Kidney (tissue), 14 donors: ENCODE measurements around the gene NPDC1. TPM values are rescaled to one million over a fixed set of nuclear protein-coding genes. Genes with fewer than 3 reads are reported as not detected.

ENCODE experiments used
- DNase-seq, 5 donors: peaks; one replicate each; pipeline ENCODE4 v3.0.0-alpha.2; 2013 to 2020
- FAIRE-seq: peaks from 2 replicates; lab custom pipeline; 2012; peaks lifted over from hg19 to GRCh38; lab: Jason Lieb, UNC
- H3K27ac ChIP-seq, 2 donors: one replicate each; pipeline ENCODE4 v1.7.0; 2013; ENCODE audit warnings: low read depth in 2 of 2, low read length in 2 of 2, inconsistent platforms in 1 of 2
- H3K27me3 ChIP-seq: one replicate; pipeline ENCODE4 v1.7.1; 2013; ENCODE audit warnings: low read length, inconsistent platforms; ENCODE audit not compliant: control insufficient read depth, insufficient read depth
- H3K36me3 ChIP-seq, 3 donors: one replicate each; pipeline versions ENCODE4 v1.7.0 to v1.7.1; 2013; ENCODE audit warnings: low read length in 3 of 3, control low read depth in 1 of 3, inconsistent platforms in 1 of 3; ENCODE audit not compliant: insufficient read depth in 3 of 3, control insufficient read depth in 2 of 3
- H3K4me1 ChIP-seq, 3 donors: one replicate each; pipeline versions ENCODE4 v1.7.0 to v1.7.1; 2013; ENCODE audit warnings: low read length in 3 of 3, inconsistent platforms in 1 of 3, low read depth in 1 of 3; ENCODE audit not compliant: control insufficient read depth in 2 of 3, insufficient read depth in 2 of 3
- H3K4me3 ChIP-seq, 3 donors: one replicate each; pipeline versions ENCODE4 v1.7.0 to v1.8.1; 2013; ENCODE audit warnings: low read length in 3 of 3, control low read depth in 1 of 3, inconsistent platforms in 1 of 3
- H3K9ac ChIP-seq, 3 donors: one replicate each; pipeline versions ENCODE4 v1.7.0 to v1.7.1; 2013; ENCODE audit warnings: low read length in 3 of 3, control low read depth in 1 of 3, inconsistent platforms in 1 of 3
- H3K9me3 ChIP-seq, 3 donors: one replicate each; pipeline versions ENCODE4 v1.7.0 to v1.7.1; 2013; ENCODE audit warnings: low read length in 3 of 3, control low read depth in 1 of 3, inconsistent platforms in 1 of 3; ENCODE audit not compliant: control insufficient read depth in 2 of 3, insufficient read depth in 1 of 3
- intact Hi-C: fragments of 100-400 bp; cut with DNase I; formaldehyde crosslinking; loops from one replicate; pipeline ENCODE4 v1.11.1; 2022
- polyA plus RNA-seq: library from polyadenylated mRNA; stranded (reverse); fragments of 350-450 nt; fragmentation: Illumina TruSeq; extraction: RNeasy Lipid Tissue Mini Kit (QIAGEN cat#74804); gene quantifications from one replicate; pipeline ENCODE4 v1.2.3, GENCODE V29; 2014; ENCODE audit warnings: low read depth, low replicate concordance; ENCODE audit not compliant: insufficient read depth
- total RNA-seq: library from RNA; stranded (reverse); fragmentation: NEBNext Ultra II Directional; extraction: Animal tissue kit (Norgen Biotek cat#: 25700); gene quantifications from one replicate; pipeline ENCODE4 v1.2.1, GENCODE V29; 2021
- TF ChIP-seq, protein P1 (sequence below): IDR thresholded peaks from 3 replicates; pipeline ENCODE4 v1.5.1; 2012; ENCODE audit warnings: mild to moderate bottlenecking, moderate library complexity, borderline replicate concordance; ENCODE audit not compliant: insufficient read depth; ENCODE audit errors: extremely low read depth
- donor health status: control.
- donor health status: control.
- donor health status: control.
- donor health status: control.
- donor health status: control.
- donor health status: DM: yes; HTN: yes; CAD: no.
- donor health status: Normal renal cell carcinoma (clear cell type).

NPDC1 gene
- total and polyA plus RNA-seq, 2 donors from 2014 or later, result 80.2 to 189 TPM

- Histone ChIP-seq H3K27ac (no peak overlapping the region), H3K9me3 (no peaks in the 10 kb centered on the region), H3K36me3 (no peaks in the 10 kb centered on the region), H3K27me3 (peaks cover 22% of the 10 kb centered on the region), H3K4me1 (peaks cover 0 to 17% (median 5%) of the 10 kb centered on the region in 3 donors), H3K9ac (no peak overlapping the region), H3K4me3 (no peak overlapping the region)
- DNase-seq (no peak), FAIRE-seq (no peak)
- TF ChIP-seq, protein P1, sequence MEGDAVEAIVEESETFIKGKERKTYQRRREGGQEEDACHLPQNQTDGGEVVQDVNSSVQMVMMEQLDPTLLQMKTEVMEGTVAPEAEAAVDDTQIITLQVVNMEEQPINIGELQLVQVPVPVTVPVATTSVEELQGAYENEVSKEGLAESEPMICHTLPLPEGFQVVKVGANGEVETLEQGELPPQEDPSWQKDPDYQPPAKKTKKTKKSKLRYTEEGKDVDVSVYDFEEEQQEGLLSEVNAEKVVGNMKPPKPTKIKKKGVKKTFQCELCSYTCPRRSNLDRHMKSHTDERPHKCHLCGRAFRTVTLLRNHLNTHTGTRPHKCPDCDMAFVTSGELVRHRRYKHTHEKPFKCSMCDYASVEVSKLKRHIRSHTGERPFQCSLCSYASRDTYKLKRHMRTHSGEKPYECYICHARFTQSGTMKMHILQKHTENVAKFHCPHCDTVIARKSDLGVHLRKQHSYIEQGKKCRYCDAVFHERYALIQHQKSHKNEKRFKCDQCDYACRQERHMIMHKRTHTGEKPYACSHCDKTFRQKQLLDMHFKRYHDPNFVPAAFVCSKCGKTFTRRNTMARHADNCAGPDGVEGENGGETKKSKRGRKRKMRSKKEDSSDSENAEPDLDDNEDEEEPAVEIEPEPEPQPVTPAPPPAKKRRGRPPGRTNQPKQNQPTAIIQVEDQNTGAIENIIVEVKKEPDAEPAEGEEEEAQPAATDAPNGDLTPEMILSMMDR, result no peak
- intact Hi-C loops, result no loop called here
Observed at GRCh38 chr9:137050570-137050969, 4.6 kb upstream of the NPDC1 start.

- intact Hi-C loops, result no loop called here
- peak in 3 of 5 donors; percentile 48 to 68 (median 64) for DNase-seq
- Histone ChIP-seq H3K9me3 (no peaks in the 10 kb centered on the region), H3K36me3 (no peaks in the 10 kb centered on the region), H3K27me3 (peaks cover 25% of the 10 kb centered on the region), H3K4me1 (peaks cover 0 to 19% (median 0%) of the 10 kb centered on the region in 3 donors), H3K4me3 (no peak overlapping the region), H3K9ac (no peak overlapping the region), H3K27ac (no peak overlapping the region)
- FAIRE-seq, result no peak
- TF ChIP-seq, protein P1, result peak; percentile 73
Observed at GRCh38 chr9:137049544-137050449, 3.8 kb upstream of the NPDC1 start.

DNA sequence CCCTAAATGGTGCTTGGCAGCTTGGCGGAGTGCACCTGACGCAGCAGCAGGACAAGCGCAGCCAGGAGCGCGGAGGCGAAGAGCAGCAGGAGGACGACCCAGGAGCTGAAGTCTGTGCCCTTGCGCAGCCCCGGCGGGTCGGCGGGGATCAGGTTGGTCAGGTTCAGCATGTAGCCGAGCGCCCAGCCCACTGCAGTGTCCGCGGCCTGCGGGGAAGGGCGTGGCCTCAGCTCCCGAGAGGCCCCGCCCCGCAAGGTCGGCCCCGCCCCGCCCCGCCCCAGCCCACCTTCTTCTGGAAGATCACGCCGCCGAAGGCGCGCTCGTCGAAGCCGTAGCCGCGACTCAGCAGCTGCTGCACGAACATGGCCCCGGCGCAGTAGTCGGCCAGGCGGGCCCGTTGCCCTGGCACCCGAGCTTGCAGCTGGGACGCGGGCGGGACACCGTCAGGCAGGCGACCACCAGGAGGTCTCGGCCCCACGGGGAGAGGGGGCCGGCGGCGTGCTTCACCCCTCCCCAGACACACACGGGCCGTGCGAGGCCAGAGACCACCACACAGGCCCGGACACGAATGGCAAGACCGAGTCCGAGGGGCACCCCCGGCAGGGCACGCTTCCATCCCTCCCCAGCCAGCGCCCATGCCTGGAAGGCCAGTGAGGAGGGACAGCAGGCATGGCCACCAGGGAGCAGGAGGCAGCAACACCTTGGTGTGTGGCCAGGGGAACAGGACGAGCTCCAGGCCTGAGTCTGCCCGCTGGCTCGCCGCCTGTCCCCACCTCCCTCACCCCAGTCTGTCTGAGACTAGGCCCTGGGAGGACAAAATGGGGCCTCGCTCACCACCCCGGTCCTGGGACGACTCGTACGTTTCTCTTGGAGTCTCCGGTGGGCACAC lies 2.9 kb upstream of the NPDC1 start:
- peaks cover 0 to 22% (median 0%) of the 10 kb centered on the region in 3 donors for H3K4me1 ChIP-seq
- H3K4me3 ChIP-seq, result no peak overlapping the region
- TF ChIP-seq, protein P1, result no peak
- FAIRE-seq (no peak), DNase-seq (no peak)
- peaks cover 28% of the 10 kb centered on the region for H3K27me3 ChIP-seq
- no peaks in the 10 kb centered on the region for H3K9me3 ChIP-seq
- intact Hi-C loops, result no loop called here
- no peak overlapping the region for H3K27ac ChIP-seq
- H3K9ac ChIP-seq, result no peak overlapping the region
- H3K36me3 ChIP-seq, result no peaks in the 10 kb centered on the region
